KOPT-K1 (cell line): ENCODE results near the gene SLC15A3.

ENCODE experiments used
- H3K27ac ChIP-seq: fragments of 200-600 bp; sonication (generic); 2 replicates; pipeline ENCODE4 v1.5.1; 2016; ENCODE audit warnings: antibody characterized with exemption, mild to moderate bottlenecking, low read depth, low read length; ENCODE audit not compliant: poor library complexity, severe bottlenecking
- H3K36me3 ChIP-seq: fragments of 200-600 bp; sonication (generic); 2 replicates; pipeline ENCODE4 v1.5.1; 2017; ENCODE audit warnings: antibody characterized with exemption, mild to moderate bottlenecking, low read length, moderate library complexity; ENCODE audit not compliant: insufficient read depth
- H3K9me3 ChIP-seq: fragments of 200-600 bp; sonication (generic); 2 replicates; pipeline ENCODE4 v1.5.1; 2017; ENCODE audit warnings: antibody characterized with exemption, low read length, mild to moderate bottlenecking; ENCODE audit not compliant: insufficient read depth, poor library complexity, severe bottlenecking

Gene SLC15A3

DNA sequence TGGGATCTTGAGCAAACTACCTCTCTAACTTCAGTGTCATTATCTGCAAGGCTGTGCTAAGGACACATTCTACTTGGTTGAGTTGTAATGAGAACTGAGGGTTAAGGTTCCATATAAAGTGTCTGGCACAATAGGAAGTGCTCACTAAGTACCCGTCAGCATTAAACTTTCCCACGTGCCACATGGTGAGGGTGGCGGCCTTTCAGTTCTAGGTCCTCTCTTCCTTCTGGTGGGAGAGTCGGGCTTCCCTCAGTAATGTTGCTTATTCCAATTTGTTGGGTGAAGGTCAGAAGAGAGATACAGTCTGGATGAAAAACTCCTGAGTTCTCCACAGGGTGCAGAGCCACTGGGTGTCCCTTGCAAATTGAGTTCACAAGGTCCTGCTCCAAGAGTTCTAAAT, 14.9 kb upstream of the SLC15A3 start:
- Histone ChIP-seq H3K27ac (no peak overlapping the region), H3K9me3 (peaks cover 5% of the 10 kb centered on the region), H3K36me3 (no peaks in the 10 kb centered on the region)

DNA sequence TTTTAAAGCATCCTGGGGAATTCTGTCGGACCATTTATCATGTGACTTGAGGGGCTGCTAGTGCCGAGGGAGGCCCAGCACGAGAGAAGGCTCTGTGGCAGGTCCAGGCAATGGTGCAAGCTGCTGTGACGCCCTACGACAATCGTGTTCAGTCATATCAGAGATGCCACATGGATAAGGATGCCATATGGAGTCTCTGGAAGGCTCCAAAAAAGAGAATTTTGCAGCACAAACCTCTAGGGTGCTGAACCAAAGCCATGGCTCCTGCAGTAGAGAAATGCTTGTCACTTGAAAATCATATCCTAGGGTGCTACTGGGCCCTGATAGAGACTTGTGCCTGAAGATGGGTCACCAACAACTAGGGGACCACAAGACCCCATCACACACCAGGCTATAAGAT, 12.8 kb upstream of the SLC15A3 start:
- Histone ChIP-seq H3K27ac (no peak overlapping the region), H3K36me3 (no peaks in the 10 kb centered on the region), H3K9me3 (peaks cover 5% of the 10 kb centered on the region)

DNA sequence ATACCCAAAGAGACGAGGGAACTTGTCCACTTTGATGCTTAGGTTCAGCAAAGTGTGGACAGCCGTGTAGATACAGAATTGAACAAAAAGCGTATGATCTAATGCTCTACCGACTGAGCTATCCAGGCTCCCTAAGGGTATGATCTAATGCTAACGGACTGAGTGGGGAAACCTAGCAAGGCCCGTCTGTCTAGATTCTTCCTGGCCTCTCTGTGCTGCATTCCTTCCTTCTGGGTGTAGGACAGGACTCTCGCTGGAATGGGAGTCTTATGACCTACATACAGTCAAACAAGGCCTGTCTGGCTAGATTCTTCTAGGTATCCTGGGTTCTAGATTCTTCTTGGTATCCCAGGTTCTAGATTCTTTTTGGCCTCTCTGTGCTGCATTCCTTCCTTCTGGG, 8.4 kb upstream of the SLC15A3 start:
- Histone ChIP-seq H3K27ac (no peak overlapping the region), H3K9me3 (no peaks in the 10 kb centered on the region)

DNA sequence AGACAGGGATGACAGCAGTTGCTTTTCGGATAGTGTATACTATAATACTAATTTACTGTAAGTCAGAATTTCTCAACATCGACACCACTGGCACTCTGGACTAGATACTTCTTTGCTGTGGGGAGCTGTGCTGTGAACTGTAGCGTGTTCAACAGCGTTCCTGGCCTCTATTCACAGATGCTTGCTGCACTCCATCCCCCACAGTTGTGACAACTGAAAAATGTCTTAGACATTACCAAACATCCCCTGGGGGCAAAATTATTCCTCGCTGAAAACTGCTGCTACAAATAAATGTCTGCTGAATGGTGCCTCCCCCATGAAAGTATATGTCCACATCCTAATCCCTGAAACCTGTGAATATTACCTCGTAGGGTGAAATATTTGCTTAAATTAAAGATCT, 7.5 kb upstream of the SLC15A3 start:
- H3K9me3 ChIP-seq, result no peaks in the 10 kb centered on the region
- H3K27ac ChIP-seq, result no peak overlapping the region
- no peaks in the 10 kb centered on the region for H3K36me3 ChIP-seq

More for the DNA sequence above, 8.4 kb upstream of the SLC15A3 start:
- no peaks in the 10 kb centered on the region for H3K36me3 ChIP-seq

DNA sequence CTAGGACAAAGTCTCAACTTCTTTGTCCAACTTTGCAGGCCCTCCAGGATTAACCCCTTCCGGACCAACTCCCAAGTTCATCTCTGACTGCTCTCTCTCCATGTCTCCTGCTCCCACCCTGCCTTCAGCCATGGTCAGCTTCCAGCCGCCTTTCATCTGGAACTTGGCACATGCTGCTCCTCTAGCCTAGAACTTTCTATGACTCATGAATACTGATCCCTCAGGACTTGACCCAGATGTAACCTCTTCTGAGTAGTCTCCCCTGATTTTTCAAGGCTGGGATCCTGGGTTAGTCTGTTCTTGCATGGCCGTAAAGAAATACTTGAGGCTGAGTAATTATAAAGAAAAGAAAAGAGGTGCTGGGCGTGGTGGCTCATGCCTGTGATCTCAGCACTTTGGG, 5.2 kb upstream of the SLC15A3 start:
- H3K9me3 ChIP-seq, result no peaks in the 10 kb centered on the region

DNA sequence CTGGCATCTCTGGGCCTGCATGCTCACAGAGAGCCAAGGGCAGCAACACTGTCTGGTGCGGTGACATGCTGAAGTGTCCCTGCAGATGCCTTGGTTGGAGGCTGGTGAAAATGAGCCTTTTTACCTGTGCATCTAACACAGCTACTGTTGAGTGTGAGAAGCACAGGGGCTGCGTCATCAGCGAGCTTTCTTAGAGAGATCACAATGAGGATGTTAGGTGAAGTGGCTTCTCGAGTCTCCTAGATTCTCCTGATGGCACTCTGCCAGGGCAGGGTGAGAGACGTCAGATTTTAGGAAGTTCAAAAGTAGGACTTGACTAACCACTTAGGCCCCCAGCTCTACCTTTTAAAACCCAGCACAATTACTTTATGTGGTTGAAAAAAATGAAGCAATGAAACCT, 3.6 kb upstream of the SLC15A3 start:
- Histone ChIP-seq H3K27ac (no peak overlapping the region), H3K9me3 (no peaks in the 10 kb centered on the region), H3K36me3 (no peaks in the 10 kb centered on the region)

More for the DNA sequence above, 5.2 kb upstream of the SLC15A3 start:
- Histone ChIP-seq H3K36me3 (no peaks in the 10 kb centered on the region), H3K27ac (no peak overlapping the region)

DNA sequence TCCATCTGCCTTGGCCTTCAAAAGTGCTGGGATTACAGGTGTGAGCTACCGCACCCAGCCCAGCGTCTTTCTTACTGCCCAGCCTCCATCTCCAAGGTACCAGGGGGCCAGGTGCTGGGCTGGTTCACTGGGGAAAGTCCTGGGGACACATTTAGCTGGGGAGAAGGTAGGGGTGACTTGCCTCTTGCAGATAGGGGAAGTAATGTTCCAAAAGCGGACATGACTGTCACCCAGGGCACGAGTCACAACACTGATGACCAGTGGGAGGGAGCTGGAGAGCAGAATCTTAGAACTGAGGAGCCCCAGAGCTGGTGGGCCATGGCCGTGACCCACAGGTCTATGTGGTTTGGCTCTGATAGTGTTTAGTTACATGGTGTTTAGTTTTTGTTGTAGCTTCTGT, 2.4 kb upstream of the SLC15A3 start:
- Histone ChIP-seq H3K36me3 (no peaks in the 10 kb centered on the region), H3K9me3 (no peaks in the 10 kb centered on the region), H3K27ac (no peak overlapping the region)

DNA sequence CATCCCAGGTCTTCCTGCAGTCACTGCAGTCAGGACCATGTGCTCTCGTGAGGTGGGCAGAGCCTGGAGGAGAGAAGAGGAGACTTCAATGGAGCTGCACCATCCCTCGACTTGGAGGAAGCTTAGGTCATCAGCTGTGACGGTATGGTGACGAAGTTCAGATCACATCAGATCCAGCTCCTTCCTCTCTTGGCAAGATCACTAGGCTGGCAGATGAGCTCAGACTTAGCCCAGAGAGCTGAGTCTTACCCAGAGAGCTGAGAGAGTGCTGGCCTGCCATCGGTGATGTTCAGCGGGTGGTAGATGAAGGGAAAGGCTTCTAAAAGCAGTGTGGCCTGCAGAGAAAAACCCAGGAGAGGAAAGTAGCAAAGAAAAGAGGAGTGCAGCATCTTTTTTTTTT, 1.8 kb upstream of the SLC15A3 start:
- H3K27ac ChIP-seq, result no peak overlapping the region
- H3K9me3 ChIP-seq, result no peaks in the 10 kb centered on the region
- no peaks in the 10 kb centered on the region for H3K36me3 ChIP-seq

DNA sequence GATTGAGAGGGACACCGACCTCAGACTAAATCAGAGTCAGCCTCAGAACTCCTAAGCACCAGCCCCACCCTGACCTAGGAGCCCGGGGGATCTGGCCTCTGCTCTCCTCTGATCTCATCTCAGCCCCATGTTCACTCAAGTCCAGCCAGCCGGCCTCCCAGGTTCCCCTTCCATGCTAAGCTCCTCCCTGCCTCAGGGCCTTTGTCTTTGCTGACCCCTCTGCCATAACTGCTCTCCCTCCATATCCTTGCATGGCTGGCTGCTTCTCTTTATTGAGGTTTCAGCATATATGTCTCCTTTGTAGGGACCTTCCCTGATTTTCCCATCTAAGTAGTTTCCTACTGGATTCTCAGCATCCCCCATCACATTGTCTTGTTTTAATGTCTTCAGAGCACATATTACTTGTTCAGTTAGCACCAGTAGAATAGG, 780 bp upstream of the SLC15A3 start:
- Histone ChIP-seq H3K9me3 (no peaks in the 10 kb centered on the region), H3K27ac (no peak overlapping the region), H3K36me3 (no peaks in the 10 kb centered on the region)

DNA sequence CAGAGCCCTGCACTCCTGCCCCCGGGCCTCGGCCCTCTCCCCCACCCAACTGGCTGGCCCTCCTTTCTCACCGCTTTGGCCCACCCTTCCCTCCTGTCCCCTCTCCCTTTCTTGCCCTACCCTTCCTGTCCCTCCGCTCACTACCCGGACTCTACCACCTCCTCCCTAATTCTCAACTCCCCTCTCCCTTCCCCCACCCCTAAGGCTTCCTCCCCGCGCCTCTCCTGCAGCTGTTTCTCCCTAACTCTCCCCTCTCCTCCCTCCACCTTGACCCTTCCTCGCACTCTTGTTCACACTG, 421 bp downstream of the SLC15A3 start:
- no peak overlapping the region for H3K27ac ChIP-seq
- H3K36me3 ChIP-seq, result no peaks in the 10 kb centered on the region
- no peaks in the 10 kb centered on the region for H3K9me3 ChIP-seq

DNA sequence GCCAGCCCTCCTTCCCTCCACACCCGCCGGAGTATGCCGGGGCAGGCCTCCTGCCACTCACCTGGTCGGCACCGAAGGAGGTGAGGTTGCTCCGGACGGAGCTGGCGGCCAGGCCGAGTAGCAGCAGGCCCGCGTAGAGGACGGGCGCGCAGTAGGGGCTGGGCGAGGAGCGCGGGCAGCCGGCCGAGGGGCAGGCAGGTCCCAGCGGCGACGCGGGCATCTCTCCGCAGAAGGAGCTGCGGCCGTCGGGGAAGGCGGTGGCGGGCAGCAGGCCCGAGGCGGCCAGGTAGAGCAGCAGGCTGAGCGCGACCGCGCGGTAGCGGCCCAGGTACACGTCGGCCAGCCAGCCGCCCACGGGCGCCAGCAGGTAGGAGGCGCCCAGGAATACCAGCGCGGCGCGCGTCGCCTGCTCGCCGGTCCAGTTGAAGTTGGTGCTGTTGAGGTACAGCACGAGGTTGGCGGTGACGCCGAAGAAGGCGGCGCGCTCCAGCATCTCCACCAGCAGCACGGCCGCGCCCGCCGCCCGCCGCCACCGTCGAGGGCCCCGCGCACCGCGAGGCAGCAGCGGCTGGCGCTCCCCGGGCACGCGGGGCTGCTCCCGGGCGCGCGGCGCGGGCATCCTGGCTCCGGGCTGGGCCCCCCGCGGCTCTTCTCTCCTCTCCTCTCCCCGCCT, 907 bp downstream of the SLC15A3 start:
- H3K27ac ChIP-seq, result no peak overlapping the region
- H3K9me3 ChIP-seq, result no peaks in the 10 kb centered on the region
- H3K36me3 ChIP-seq, result no peaks in the 10 kb centered on the region

DNA sequence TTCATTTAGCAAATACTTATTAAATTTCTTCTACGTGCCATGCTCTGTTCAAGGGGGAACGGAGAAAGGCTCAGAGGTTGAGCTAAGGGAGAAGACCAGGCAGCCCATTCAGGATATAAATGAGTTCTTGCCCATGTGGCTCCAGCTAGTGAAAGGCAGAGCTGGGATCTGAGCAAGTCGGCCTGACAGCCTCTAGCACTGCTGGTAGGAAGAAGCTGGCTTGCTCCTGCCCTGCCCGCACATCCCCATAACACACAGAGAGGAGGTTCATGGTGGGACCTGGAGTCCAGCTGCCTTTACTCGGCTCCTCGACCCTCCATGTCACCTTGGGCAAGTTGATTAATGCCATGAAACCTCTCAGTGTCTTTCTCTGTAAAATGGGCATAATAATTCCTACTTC, 2.0 kb downstream of the SLC15A3 start:
- Histone ChIP-seq H3K9me3 (no peaks in the 10 kb centered on the region), H3K36me3 (no peaks in the 10 kb centered on the region), H3K27ac (no peak overlapping the region)

DNA sequence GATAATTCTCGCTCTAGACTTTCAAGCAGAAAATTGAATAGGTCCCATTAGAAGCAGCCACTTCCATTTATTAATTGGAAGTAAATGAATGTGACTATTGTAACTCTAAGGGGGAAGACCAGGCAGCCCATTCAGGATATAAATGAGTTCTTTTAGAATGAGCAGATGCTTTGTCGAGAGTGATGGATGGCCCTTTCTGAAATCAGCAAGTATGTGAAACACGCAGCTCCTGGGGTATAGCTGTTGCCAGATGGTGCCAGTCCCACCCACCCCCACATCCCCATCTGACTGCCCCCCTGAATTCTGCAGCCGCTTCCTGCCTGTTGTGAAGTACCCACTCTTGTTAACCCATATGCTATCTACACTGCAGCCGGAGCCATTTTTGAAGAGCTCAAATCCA, 3.7 kb downstream of the SLC15A3 start:
- no peaks in the 10 kb centered on the region for H3K9me3 ChIP-seq
- H3K36me3 ChIP-seq, result no peaks in the 10 kb centered on the region

DNA sequence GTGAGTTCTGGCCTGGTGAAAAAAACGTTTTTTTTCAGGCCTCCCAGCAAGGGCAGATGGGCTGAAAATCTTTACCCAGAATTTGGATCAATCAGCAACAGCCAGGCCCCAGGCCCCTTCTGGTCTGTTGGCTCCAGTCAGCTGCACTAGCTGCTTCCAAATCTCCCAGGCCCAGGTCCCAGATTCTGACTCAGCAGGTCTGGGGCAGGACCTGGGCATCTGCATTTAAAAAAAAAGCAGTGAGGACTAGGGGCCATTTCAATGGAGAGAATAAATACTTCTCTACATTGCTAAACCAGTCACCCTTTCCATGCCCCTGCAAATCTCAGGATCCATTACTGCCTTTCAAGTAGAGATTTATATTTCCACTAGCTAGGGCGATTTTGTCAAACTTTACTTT, 4.3 kb downstream of the SLC15A3 start:
- Histone ChIP-seq H3K9me3 (no peaks in the 10 kb centered on the region), H3K36me3 (no peaks in the 10 kb centered on the region), H3K27ac (no peak overlapping the region)

More for the DNA sequence above, 3.7 kb downstream of the SLC15A3 start:
- no peak overlapping the region for H3K27ac ChIP-seq

DNA sequence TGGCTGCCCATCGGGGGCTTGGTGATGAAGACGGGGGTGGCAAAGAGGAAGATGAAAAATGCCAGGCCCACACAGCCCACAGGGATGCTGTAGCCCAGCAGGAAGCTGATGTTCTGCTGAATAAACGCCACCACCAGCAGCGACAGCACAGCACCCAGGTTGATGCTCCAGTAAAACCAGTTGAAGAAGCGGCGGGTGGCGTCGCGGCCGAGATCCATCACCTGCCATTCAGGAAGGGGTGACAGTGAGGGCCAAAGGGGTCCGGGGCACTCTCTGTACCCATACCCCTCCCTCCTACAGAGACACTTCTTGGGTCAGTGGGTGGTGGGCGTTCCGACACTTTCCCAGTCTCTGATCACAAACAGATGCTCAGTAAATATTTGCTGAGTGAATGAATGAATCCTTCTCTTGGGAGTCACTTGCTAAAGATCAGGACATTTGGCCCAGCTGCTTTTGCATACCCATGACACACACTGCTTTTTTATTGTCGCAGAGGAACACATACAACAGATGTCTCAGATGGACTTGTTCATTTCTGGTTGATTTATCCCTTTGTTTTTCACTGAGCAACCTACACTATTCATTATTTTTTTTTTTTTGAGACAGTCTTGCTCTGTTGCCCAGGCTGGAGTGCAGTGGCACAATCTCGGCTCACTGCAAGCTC, 5.2 kb downstream of the SLC15A3 start:
- H3K36me3 ChIP-seq, result no peaks in the 10 kb centered on the region
- H3K27ac ChIP-seq, result no peak overlapping the region
- no peaks in the 10 kb centered on the region for H3K9me3 ChIP-seq

DNA sequence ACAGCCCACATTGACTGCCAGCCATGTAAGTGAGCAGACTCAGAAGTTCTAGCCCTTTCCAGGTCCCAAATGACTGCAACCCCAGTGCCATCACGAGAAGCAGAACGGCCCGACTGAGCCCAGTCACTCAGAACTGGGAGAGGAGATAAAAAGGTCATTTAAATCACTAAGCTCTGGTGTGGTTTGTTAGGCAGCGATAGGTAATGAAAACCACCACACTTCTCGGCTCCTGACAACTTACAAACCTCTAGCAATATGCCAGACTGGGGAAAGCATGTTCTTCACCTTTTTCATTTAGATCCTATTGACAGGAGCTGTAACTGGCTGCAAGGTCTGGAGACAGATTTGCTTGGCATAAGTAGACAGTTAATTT, 6.7 kb downstream of the SLC15A3 start:
- H3K9me3 ChIP-seq, result no peaks in the 10 kb centered on the region
- no peaks in the 10 kb centered on the region for H3K36me3 ChIP-seq
- no peak overlapping the region for H3K27ac ChIP-seq
